Stimulated activated CD8-positive, alpha-beta memory T cell treated with anti-CD3 and anti-CD28 coated beads, Interleukin-15, amount 100 ng/mL, for 4 hours (primary cell): ENCODE data around the gene ZNF316.
"Not testable (repeated sequence)": the region's sequence is repeated elsewhere in the genome, so short reads cannot be mapped to it uniquely, and the experiment has no call there.

Source experiments
- DNase-seq, 2 donors: peaks; one replicate each; pipeline ENCODE4 v3.0.0-alpha.2; 2020; ENCODE audit warnings: low read depth in 2 of 2

The ZNF316 gene

DNA sequence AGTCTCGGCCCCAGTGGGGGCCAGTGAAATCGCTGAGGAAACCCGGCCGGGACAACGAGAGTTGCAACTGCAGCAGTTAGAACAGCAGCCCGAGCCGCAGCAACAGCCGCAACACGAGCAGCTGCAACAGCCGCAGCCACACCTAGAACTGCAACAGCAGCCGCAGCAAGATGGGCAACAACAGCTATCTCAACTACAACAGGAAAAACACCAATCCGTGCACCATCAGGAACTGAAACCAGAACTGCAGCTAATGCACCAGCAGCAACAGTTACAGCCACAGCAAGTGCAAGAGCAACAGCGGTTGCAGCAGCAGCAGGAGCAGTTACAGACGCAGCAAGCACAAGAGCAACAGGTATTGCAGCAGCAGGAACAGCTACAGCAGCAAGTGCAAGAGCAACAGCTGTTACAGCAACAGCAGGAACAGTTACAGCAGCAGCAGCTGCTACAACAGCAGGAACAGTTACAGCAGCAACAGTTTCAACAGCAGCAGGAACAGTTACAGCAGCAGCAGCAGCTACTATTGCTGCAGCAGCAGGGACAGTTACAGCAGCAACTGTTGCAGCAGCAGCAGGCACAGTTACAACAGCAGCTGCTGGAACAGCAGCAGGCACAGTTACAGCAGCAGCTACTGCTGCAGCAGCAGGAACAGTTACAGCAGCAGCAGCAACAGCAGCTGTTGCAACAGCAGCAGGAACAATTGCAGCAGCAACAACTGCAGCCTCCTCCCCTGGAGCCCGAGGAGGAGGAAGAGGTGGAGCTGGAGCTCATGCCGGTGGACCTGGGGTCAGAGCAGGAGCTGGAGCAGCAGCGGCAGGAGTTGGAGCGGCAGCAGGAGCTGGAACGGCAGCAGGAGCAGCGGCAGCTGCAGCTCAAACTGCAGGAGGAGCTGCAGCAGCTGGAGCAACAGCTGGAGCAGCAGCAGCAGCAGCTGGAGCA lies 15.7 kb upstream of the ZNF316 start:
- DNase-seq: no peak

DNA sequence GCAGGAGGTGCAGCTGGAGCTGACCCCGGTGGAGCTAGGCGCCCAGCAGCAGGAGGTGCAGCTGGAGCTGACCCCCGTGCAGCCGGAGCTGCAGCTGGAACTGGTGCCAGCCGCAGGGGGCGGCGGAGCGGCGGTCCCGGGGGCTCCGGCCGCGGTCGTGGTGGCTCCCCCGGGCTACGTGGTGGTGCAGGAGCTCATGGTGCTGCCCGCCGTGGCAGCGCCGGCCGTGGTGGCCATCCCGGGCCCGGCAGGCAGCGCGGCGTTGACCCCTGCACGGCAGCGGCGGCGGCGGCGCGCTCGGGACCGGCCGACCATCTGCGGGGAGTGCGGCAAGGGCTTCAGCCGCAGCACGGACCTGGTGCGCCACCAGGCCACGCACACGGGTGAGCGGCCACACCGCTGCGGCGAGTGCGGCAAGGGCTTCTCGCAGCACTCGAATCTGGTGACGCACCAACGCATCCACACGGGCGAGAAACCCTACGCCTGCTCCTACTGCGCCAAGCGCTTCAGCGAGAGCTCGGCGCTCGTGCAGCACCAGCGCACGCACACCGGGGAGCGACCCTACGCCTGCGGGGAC lies 14.9 kb upstream of the ZNF316 start:
- no peak for DNase-seq

DNA sequence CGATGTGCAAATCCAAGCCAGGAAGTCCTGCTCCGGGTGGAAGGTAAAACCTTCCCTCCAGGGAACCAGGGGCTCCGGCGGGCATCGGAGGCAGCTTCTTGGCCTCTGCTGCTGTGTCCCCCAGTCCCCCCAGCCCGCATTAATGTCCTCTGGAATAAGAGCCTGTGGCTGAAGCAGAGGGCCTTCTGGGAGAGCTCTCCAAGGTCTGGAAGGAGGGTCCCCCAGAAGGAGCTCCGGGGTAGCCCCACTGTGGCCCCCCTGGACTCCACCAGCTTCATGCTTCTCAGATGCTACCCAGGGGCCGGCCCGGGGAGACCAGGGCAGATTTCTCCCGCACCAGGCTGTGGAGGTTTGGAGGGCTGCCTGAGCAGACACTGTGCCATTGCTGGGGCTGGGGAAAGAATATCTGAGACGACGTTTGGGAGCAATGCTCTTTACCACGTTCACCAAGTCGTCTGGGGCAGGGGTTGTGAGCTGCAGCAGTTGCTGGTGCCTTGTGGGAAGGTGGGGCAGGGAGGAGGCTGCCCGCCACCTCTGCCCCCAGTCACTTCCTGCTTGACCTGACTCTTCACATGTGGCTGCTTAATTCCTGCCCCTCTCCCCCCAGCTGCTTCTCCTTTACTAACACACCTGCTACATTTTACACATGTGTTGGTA lies 13.4 kb upstream of the ZNF316 start:
- no peak for DNase-seq

DNA sequence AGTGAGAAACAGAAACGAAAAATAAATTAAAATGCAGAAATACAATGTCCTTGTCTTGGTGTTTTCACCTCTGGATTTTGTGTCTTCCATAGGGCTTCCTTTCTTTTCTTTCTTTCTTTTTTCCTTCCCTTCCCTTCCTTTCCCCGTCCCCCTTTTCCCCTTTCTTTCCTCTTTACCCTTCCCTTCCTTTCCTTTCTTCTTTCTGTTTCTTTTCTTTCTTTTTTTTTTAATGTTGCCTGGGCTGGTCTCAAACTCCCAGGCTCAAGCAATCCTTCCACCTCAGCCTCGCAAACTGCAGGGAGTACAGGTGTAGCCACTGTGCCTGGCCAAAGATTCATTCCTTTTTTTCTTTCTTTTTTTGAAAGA lies 12.9 kb upstream of the ZNF316 start:
- no peak for DNase-seq

DNA sequence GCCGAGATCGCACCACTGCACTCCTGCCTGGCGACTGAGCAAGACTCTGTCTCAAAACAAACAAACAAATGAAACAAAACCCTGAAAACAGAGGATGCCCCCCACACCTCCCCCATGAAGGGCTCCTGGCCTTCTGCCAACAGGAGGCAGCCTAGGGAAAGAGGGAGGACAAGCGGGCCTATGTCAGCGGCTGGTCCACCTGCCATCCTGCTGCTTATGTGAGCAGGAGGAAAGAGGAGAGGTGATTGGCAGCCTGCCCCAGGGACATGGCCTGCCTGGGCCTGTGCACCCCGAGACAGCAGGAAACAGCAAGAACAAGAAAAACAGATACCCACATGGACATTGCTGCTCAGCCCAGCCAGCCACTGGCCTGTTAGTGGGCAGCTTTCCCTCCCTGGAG lies 9.1 kb upstream of the ZNF316 start:
- DNase-seq: no peak

DNA sequence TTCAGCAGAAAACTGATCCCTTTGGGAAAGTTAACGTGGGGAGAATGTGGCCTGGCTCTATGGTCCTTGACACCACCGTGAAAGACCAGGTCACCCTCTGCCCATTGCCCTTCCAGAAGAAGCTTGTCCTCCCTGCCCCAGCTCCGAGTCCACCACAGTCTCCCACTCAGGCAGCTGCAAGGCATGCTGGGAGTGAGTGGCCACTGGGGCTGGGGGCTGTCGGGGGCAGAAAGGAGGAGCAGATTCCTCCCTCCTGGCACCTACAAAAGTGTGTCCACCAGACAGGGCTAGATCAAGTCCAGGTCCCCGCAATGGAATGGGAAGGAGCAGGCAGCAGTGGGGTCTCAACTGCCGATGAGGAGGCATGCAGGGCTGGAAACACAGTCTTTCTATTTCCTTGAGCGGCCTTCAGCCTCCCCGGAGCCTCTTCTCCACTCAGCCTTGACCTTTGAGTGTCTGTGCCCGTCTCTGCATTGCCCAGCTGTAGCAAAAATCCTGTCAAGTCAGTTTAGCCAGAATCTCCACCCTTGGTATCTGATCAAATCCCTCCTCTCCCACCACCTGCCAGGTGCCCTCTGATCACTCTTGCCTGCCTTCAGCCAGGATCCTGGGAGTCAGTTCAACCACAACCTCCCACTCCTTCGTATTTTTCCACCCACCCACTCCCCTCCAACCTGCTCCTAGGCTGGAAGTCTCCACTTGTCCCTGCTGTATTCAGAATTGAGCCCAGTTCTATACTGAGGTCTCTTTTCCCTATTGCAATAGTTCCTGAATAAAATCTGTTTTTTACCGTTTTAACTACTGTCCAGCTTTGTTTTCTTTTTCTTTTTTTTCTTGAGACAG lies 6.9 kb upstream of the ZNF316 start:
- DNase-seq: no peak

DNA sequence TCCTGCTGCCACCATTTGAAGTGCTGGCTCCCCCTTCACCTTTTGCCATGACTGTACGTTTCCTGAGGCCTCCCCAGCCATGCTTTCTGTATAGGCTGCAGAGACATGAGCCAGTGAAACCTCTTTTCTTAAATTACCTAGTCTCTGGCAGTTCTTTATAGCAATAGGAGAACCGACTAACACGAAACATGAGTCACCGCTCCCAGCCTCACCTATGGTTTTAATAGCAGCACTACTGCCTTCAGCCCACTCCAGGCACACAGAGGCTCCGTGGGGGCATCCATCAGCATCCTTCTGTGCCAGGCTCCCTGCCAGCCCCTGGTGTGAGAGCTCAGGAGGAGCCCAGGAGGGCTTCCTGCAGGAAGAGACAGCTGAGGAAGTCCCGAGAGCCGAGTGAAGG lies 5.5 kb upstream of the ZNF316 start:
- DNase-seq: no peak

DNA sequence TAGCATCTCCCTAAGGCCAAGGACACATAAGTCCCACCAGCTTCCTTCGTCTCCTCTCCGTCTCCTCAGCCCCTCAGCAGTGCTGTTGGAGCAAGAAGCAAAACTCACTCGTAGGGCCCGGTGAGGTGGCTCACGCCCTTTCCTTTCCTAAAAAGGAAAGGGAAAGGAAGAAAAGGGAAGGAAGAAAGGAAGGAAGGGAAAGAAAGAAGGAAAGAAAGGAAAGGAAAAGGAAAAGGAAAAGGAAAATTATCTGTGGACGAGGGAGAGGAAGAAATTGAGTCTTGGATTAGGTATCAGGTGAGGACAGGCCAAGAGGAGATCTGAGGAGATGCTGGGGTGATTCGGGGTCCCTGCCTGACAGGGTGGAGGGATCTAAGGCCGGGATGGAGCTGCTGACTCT lies 3.1 kb upstream of the ZNF316 start:
- no peak for DNase-seq

DNA sequence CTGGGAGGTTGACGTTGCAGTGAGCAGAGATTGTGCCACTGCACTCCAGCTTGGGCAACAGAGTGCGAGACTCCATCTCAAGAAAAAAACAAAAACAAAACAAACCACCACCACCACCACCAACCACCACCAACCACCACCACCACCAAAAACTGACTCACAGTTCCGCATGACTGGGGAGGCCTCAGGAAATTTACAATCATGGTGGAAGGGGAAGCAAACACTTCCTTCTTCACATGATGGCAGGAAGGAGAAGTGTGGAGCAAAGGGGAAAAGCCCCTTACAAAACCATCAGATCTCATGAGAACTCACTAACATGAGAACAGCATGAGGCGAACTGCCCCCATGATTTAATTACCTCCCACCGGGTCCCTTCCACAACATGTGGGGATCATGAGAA lies 2.1 kb upstream of the ZNF316 start:
- not testable (repeated sequence) for DNase-seq

DNA sequence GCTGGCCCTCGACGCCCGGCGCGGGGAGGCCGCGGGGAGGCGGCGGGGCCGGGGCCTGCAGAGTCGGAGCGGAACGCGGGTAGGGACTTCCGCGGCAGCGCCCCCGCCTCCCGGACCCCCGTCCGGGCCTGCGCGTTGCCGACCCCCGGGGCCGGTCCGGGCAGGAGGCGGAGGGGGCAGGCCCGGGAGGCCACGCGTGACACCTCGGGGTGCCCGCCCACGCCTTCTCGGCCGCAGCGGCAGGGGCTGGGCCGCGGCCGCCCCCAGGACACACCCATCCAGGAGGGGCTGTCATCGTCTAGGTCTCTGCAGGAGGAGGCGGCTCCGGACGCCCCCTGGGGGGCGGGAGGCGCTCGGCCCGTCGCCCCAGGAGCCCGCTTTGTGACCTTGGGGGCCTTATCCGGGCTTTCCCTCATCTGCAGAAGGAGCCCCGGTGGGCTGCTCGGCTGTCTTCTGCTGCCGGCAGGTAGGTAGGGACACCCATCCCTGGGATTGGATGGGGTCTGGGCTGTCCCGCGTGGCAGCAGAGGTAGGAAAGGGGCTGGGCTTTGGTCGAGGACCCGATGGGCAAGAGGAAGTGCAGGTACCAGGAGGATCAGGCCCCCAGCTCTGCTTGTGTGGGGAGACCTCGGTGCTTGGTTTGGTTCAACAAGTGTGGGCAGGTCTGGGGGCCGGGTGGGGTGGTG lies 569 bp downstream of the ZNF316 start:
- peak; percentile 25 to 45 for DNase-seq

DNA sequence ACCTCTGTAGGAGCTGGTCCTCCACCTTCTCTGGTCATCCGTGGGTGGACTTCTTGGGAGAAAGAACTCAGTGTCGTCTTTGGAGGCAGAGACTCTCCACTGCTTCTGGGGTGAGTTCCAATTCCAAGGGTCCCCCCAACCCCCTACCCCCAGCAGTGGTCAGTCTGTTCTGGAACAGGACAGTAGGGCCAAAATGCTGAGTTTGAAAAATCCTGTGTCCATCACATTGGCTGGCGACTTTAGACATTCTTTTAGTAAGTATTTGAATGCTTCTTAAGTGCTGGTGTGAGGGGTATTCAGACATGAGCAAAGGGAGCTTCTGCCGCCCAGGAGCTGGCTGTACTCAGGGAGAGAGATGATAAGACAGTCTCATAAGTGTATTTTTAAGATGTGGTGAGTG lies 1.9 kb downstream of the ZNF316 start:
- no peak for DNase-seq

DNA sequence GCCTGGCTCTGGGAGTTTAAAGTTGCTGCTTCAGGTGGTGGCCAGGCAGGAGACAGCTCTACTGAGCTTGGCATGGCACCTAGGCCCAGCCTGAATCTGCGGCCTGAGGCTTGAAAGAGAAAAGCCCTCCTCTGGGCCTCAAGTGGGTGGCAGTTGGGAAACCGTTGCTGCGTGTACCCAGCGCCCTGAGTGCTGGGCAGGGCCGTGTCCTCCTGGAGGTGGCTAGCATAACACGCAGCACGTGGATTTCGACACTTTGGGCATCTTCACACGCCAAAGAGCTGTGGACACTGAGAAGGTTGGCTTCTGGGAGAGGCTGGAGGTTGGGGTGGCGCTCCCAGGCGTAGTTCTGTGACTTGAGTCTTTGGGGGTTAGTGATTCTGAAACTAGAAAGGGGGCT lies 2.5 kb downstream of the ZNF316 start:
- no peak for DNase-seq

DNA sequence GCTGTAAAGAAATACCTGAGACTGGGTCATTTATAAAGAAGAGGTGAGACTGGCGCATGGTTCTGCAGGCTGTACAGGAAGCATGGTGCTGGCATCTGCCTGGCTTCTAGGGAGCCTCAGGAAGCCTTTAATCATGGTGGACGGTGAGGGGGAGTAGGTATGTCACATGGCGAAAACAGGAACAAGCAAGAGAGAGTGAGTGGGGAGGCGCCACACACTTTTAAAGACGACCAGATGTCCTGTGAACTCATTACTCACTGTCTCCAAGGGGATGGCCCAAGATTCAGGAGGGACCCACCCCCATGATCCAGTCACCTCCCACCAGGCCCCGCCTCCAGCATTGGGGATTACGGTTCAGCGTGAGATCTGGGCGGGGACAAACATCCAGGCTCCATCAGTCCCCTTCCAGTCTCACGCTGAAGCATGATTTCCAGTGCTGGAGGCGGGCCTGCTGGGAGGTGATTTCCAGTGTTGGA lies 3.2 kb downstream of the ZNF316 start:
- DNase-seq: no peak

DNA sequence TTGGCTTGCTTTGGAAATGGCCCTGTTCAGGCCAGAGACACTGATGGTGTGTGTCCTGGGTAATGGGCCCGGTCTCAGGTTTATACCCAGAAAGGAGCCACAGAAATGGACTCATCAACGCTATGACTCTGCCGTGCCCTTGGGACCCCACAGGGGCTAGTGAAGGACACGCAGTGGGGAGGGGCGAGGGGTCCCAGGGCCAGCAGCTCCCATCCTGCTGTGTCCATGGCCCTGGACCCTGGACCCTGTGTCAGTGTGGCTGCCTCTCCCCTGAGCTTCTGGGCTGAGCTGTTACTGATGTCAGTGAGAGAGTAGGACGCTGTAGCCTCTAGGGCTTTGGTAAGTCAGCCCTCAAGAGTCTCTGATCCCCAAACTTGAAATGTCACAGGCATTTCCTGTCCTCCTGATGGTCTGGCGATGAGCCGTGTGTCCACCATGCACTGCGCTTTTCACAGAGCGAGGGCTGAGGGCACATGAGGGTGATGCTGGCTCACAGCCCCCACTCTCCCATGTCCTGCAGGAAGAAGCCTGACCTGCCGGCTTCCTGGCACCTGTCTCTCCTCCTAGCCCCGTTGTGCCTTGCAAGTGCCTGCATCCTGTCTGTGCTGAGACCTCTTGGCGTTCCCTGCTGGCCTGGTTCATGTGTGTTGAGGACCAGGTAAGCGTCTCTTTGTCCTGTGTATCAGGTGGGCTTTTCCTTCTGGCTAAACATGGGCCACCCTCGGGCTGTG lies 4.4 kb downstream of the ZNF316 start:
- no peak for DNase-seq

DNA sequence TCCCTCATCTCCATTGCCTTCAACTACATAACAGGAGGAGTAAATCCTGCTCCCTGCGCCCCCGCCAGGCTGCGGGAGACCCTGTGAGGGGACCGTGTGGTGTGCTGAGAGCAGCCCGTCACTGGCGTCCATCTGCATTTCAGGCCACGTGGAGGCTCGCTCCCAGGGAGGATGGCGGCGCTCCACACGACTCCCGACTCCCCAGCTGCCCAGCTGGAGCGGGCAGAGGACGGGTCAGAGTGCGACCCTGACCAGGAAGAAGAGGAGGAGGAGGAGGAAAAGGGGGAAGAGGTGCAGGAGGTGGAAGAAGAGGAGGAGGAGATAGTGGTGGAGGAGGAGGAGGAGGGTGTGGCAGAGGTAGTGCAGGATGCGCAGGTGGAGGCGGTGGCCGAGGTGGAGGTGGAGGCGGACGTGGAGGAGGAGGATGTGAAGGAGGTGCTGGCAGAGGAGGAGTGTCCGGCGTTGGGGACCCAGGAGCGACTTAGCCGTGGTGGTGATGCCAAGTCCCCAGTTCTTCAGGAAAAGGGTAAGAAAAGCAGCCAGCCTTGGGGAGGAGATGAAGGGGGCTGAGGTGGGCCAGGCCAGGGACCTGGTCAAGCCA lies 5.2 kb downstream of the ZNF316 start:
- no peak for DNase-seq

DNA sequence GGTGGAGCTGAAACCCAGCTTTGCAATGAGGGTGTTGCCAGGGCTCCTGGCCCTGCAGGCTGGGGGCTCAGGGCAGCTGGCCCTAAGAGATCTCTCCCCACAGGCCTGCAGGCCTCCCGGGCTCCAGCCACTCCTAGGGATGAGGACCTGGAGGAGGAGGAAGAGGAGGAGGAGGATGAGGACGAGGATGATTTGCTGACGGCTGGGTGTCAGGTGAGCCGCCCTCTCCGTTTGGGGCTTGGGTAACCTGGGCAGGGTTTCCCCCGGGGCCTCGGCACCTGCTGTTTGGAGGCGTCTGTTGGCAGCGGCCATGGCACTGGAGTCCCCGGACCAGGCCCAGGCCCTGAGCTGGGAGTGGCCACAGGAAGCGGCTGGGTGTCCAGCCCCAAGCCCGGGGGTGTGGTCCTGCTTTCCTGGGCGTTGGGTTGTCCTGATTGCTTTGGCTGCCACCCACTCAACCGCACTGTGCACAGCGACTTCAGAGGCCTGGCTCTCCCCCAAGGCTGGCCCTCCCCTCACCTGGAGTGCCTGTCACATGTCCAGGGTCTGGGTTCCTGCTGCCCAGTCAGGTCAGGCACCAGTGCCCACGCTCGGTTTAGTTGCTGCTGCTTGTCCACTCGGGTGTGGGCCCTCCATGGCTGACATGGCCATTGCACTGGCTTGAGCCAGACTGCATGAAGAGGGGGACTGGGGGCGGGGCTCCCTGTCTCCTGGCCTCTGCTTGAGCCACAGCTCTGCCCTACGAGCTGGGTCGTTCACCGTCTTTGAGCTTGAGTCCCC lies 5.9 kb downstream of the ZNF316 start:
- DNase-seq: no peak

DNA sequence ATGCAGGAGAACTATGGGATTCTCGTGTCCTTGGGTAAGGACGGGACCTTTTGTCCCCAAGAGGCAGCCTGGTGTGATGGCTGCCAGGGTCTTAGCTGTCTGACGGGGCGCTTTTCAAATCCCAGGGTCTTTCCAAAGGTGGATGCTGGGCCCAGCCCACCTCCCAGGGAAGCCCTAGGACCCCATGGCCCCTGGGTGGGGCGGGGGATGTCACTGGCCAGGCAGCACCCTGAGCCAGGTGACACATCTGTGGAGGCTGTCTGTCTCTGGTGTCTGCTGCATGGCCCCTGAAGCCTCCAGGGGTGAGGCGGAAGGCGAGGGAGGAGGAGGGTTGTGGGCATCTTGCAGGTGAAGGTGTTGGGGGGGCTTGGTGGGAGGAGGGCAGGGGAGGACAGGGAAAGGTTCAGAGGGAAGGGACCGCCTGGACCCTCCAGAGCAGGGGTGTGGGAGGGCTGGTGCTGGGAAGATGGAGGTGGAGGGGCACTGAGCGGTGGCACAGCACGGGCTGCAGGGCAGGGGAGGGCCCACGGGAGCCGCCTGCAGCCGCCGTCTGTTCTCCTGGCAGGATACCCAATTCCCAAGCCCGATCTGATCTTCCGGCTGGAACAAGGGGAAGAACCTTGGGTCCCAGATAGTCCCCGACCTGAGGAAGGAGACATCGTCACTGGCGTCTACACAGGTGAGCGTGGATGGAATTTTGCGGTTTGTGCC lies 7.0 kb downstream of the ZNF316 start:
- no peak for DNase-seq

DNA sequence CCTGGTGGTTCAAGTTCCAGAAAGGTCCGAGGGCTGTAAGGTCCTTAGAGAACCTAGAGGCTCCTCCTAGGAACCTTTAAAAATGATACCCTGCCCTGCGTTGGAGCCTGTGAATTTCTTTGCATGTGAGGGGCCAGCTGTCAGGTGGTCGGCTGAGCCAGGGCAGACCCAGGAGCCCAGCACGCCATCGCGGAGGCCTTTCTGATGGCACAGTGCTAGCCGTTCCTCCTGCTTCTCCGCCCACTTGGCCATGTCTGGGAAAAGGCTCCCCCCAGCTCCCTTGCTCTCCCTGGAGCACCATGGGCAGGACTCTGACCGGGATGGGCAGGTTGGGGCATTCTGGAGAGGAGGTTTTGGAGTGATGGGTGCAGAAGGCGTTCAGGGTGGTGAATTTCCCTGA lies 7.6 kb downstream of the ZNF316 start:
- no peak for DNase-seq

DNA sequence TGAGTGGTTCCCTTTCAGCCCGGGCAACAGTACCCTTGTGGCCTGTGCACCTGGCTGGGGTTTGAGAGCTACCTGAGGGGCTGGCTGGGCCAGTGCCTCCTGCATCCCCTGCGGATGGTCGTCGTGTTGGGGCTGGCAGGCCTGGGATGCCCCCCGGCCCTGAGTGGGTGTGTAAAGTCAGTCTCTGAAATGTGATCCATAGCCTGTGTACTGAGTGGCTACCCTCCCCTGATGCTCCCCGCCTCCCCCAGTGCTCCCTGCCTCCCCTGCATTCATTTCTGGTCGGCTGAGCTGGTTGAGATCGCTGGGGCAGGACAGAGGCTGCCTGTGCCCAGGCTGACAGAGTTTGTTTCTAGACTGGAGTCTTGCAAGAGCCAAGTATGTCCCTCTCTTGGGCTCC lies 9.3 kb downstream of the ZNF316 start:
- no peak for DNase-seq
